Fibroblast of upper back skin (primary cell): ENCODE results near the gene GPR62.

Experiments
- DNase-seq: peaks from one replicate; pipeline ENCODE4 v3.0.0-alpha.2; 2013

GPR62 gene

GRCh38 chr3:51955893-51956770, 951 bp downstream of the GPR62 start:
- peak; percentile 45 for DNase-seq

DNA sequence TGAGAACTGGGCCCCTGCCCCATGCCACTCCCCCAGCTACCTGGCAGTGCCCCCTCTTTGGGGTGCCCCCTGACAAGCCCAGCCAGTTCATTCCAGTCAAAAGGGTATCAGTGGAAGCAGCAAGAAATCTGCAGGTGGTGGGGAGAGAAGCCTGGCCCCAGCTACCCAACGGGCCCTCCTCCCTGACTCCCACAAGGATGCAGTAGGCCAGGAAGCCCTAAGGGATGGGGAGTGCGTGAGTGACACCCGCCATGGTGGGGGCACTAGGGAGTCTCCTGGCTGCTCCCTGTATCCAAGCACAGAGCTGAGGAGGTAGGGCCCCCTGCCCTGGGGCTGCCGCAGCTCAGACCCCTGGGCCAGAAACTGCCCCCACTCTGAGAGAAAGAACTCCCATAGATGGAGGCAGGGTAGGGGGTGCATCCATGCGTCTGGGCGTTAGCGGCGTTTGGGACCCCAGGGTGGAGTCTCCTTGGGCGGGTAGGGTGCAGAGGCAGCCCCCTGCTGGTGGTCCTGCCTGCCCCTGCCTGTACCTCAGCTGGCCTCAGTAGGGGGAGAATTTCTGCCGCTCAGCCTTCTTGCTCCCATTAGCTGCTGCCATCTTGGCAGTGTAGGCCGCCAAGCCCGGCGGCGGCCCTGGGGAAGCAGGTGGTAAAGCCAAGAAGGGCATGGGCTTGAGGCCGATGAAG, 2.5 kb downstream of the GPR62 start:
- DNase-seq: no peak

- DNase-seq: no peak
These were observed 3.7 kb downstream of the GPR62 start for GRCh38 chr3:51958603-51959521.

- DNase-seq: no peak
These were observed 4.5 kb downstream of the GPR62 start for GRCh38 chr3:51959651-51960050.

DNA sequence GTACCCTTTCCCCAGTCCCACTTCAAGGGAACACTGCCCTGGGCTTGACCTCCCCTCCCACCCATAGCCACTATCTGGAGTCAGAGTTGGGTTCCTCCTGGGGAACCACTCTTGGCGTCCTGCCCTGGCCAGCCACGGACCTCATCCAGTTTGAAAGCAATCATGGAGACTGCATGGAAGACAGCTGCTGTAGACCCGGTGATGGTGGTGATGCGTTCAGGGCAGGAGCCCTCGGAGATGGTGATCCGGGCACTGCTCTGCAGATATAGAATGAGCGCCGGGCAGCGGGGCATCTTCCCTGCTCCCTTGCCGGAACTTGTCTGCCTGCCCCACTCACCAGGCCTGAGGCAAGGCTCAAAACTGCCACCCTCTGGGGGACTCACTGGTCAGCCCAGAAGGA, 5.2 kb downstream of the GPR62 start:
- no peak for DNase-seq

GRCh38 chr3:51961011-51961410, 5.8 kb downstream of the GPR62 start:
- no peak for DNase-seq

DNA sequence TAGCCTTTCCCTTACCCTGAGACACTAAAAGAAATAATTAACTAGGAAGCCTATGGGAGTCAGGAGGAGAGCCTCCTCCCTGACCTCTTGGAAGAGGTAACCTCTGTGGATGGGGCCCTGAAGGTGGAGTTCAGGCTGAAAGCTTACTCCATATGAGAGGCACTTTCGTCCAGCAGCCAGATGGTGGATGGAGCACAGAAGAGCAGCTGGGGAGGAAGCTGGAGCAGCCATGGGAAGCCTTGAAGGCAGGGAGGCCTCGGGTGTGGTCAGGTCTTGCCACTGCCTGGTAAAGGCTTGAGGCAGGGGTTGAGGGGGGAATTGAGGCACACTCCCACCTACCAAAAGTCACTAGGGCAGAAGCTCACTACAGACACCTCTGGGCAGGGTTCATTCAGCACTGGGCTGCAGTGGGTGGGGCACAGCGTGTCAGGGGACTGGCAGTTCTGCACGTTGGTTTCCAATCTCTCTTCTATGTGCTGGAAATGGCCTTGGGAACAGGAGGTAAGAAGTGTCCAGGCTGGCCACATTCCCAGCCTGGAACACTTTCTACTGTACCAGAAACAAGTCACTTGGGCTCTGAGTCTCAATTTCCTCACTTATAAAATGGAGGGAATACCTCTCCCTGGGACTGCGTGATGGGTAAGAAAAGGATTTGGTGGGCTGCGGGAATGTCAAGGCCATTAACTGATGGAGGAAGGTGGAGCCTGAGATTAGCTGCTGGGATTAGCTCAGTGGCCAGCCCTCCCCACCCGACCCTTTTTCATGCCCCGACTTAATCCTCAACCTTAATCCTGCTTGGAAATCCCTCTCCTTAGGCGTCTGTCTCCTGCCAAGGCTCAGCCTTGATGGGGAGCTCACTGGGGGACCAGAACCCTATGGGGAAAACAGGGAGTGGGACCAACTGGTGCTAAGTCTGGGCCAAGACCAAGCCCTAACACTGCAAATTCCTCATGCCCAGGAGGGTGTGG, 6.7 kb downstream of the GPR62 start:
- no peak for DNase-seq

- DNase-seq: peak; percentile 20
These were observed 7.8 kb downstream of the GPR62 start for GRCh38 chr3:51962854-51963530.

- no peak for DNase-seq
These were observed 8.8 kb downstream of the GPR62 start for GRCh38 chr3:51963951-51964451.

GRCh38 chr3:51964521-51964920, 9.3 kb downstream of the GPR62 start:
- DNase-seq: no peak

DNA sequence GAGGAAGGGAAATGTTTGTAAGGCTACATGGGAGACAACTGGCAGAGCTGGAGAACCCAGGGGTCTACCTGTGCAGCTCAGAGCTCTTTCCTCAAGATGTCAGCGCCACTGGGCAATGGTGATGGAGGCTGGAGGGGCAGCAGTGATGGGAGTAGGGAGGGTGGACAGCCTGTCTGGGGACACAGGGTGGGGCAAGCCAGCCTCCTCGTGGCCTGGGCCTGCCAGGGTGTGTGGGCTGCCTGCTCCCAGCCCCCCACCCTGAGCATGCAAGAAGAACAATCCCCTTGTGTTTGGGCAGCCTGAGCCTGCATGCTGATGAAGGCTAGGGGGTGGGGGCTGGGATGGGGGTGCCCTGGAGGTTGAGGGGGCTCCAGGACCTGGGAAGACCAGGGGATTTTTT, 10.8 kb downstream of the GPR62 start:
- DNase-seq: no peak

- DNase-seq: no peak
These were observed 11.3 kb downstream of the GPR62 start for GRCh38 chr3:51966486-51966885.

GRCh38 chr3:51966922-51967383, 11.8 kb downstream of the GPR62 start:
- DNase-seq: no peak

GRCh38 chr3:51967384-51968169, 12.4 kb downstream of the GPR62 start, which contains the start of gene PCBP4:
TSS of gene PCBP4 (minus strand) at chr3:51967454. CDS start at chr3:51961240, 6,214 bp downstream.
- DNase-seq: peak; percentile 55

DNA sequence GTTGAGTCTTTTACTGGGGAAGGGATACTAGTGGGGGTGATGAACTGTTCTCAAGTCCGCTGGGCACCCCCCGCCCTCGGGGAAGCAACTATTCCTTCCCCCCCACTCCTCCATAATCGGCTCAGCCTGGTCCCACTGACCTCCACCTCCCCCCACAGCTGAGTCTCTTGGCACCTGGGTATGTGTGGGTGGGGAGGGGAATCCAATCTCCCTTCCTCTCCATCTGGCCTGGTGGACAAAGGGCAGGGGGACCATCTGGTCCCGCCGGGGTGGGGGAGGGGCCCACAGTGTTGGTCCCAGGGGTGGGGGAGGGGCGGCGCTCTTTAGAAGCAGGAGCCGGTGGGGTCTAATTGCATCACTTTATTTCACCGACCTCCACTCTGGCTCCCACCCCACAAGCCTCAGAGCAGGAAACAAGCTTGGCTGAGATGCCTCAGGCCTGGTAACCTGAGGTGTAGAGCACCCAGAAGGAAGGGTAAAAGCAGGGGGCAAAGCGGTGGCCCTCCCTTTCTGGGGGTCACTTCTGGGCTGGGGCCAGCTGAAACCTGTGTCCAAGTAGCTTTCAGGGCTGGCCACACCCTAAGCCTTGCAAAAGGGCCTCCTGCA, 13.1 kb downstream of the GPR62 start:
- DNase-seq: peak; percentile 57

GRCh38 chr3:51968883-51969678, 13.9 kb downstream of the GPR62 start:
- DNase-seq: no peak

- no peak for DNase-seq
These were observed 14.7 kb downstream of the GPR62 start for GRCh38 chr3:51969841-51970240.

DNA sequence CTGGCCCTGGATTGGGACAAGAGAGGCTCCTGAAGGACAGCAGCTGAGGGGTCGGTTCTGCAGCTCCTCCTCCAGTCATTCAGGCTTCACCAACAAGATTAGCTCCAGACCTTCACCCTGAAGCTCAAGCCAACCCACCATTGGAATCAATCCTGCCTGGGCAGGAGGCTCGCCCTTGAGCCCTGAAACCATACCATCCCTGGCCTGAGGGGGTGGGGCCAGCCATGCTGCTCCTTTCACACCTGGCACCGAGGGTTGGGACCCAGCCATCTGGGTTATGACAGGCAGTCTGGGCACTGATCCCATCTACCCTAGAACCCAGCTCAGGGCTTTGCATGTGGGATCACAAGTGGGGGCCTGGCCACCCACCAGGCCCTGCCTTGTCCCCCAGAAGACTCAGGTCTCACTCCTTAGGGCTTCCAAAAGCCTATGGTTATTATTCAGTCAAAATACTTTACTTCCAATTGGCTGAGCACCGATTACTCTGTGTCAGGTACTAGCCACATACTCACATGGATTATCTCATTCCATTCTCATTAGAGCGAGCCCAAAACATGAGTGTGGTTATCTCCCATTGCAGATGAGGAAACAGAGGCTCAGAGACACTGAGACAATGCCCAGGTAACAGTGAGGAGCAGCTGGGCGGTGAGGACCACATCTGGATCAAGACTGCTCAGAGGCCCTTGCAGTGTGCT, 15.6 kb downstream of the GPR62 start:
- no peak for DNase-seq
